Activated naive CD4-positive, alpha-beta T cell treated with anti-CD3 and anti-CD28 coated beads, Interleukin-2, amount 50 U/mL, for 24 hours (primary cell): Measurements from ENCODE around the gene ZFP36L1.
"Not testable (repeated sequence)": the region's sequence is repeated elsewhere in the genome, so short reads cannot be mapped to it uniquely, and the experiment has no call there.

ENCODE experiments used
- H3K27ac Mint-ChIP-seq: one replicate; pipeline ENCODE4 v1.8.0; 2021; ENCODE audit warnings: mild to moderate bottlenecking, mixed read lengths
- H3K27me3 Mint-ChIP-seq: one replicate; pipeline ENCODE4 v1.8.0; 2021; ENCODE audit warnings: mixed read lengths
- H3K36me3 Mint-ChIP-seq: one replicate; pipeline ENCODE4 v1.8.0; 2021; ENCODE audit warnings: mixed read lengths
- H3K4me1 Mint-ChIP-seq: one replicate; pipeline ENCODE4 v1.8.0; 2021; ENCODE audit warnings: mixed read lengths
- H3K4me3 Mint-ChIP-seq: one replicate; pipeline ENCODE4 v1.8.0; 2021; ENCODE audit warnings: mild to moderate bottlenecking, mixed read lengths
- H3K9me3 Mint-ChIP-seq: one replicate; pipeline ENCODE4 v1.8.0; 2021; ENCODE audit warnings: mixed read lengths

ZFP36L1 gene

GRCh38 chr14:68770051-68770450, 22.8 kb downstream of the ZFP36L1 start:
- no peaks in the 10 kb centered on the region for H3K27me3 Mint-ChIP-seq
- H3K9me3 Mint-ChIP-seq: no peaks in the 10 kb centered on the region
- H3K4me1 Mint-ChIP-seq: peaks cover 70% of the 10 kb centered on the region
- no peaks in the 10 kb centered on the region for H3K36me3 Mint-ChIP-seq
- peak overlapping the region; percentile 31 for H3K27ac Mint-ChIP-seq
- H3K4me3 Mint-ChIP-seq: no peak overlapping the region

- H3K36me3 Mint-ChIP-seq: no peaks in the 10 kb centered on the region
- no peak overlapping the region for H3K4me3 Mint-ChIP-seq
- H3K27me3 Mint-ChIP-seq: no peaks in the 10 kb centered on the region
- no peaks in the 10 kb centered on the region for H3K9me3 Mint-ChIP-seq
- peaks cover 61% of the 10 kb centered on the region for H3K4me1 Mint-ChIP-seq
- no peak overlapping the region for H3K27ac Mint-ChIP-seq
Measured at GRCh38 chr14:68768316-68768715, 24.6 kb downstream of the ZFP36L1 start.

- H3K27ac Mint-ChIP-seq: peak overlapping the region; percentile 30
- peaks cover 52% of the 10 kb centered on the region for H3K4me1 Mint-ChIP-seq
- no peaks in the 10 kb centered on the region for H3K9me3 Mint-ChIP-seq
Measured at GRCh38 chr14:68767248-68767645, 25.6 kb downstream of the ZFP36L1 start.

GRCh38 chr14:68766299-68767247, 26.3 kb downstream of the ZFP36L1 start:
- H3K36me3 Mint-ChIP-seq: no peaks in the 10 kb centered on the region
- H3K4me3 Mint-ChIP-seq: no peak overlapping the region
- no peaks in the 10 kb centered on the region for H3K9me3 Mint-ChIP-seq
- no peaks in the 10 kb centered on the region for H3K27me3 Mint-ChIP-seq
- H3K4me1 Mint-ChIP-seq: peaks cover 45% of the 10 kb centered on the region
- no peak overlapping the region for H3K27ac Mint-ChIP-seq

More at GRCh38 chr14:68767248-68767645, 25.6 kb downstream of the ZFP36L1 start:
- H3K4me3 Mint-ChIP-seq: no peak overlapping the region
- H3K27me3 Mint-ChIP-seq: no peaks in the 10 kb centered on the region
- H3K36me3 Mint-ChIP-seq: no peaks in the 10 kb centered on the region

GRCh38 chr14:68763843-68764242, 29.0 kb downstream of the ZFP36L1 start:
- H3K27me3 Mint-ChIP-seq, H3K9me3 Mint-ChIP-seq, H3K36me3 Mint-ChIP-seq, H3K4me3 Mint-ChIP-seq, H3K27ac Mint-ChIP-seq: not testable (repeated sequence)
- peaks cover 28% of the 10 kb centered on the region for H3K4me1 Mint-ChIP-seq

GRCh38 chr14:68762953-68763764, 29.7 kb downstream of the ZFP36L1 start:
- H3K4me1 Mint-ChIP-seq: peaks cover 31% of the 10 kb centered on the region
- H3K36me3 Mint-ChIP-seq: no peaks in the 10 kb centered on the region
- no peak overlapping the region for H3K27ac Mint-ChIP-seq
- no peak overlapping the region for H3K4me3 Mint-ChIP-seq
- no peaks in the 10 kb centered on the region for H3K9me3 Mint-ChIP-seq
- no peaks in the 10 kb centered on the region for H3K27me3 Mint-ChIP-seq

GRCh38 chr14:68761391-68761790, 31.5 kb downstream of the ZFP36L1 start:
- H3K27me3 Mint-ChIP-seq: no peaks in the 10 kb centered on the region
- no peaks in the 10 kb centered on the region for H3K9me3 Mint-ChIP-seq
- peaks cover 32% of the 10 kb centered on the region for H3K4me1 Mint-ChIP-seq
- H3K4me3 Mint-ChIP-seq: no peak overlapping the region
- no peak overlapping the region for H3K27ac Mint-ChIP-seq
- no peaks in the 10 kb centered on the region for H3K36me3 Mint-ChIP-seq

- Mint-ChIP-seq H3K27ac (no peak overlapping the region), H3K9me3 (no peaks in the 10 kb centered on the region), H3K4me3 (no peak overlapping the region), H3K27me3 (no peaks in the 10 kb centered on the region), H3K4me1 (peaks cover 32% of the 10 kb centered on the region), H3K36me3 (no peaks in the 10 kb centered on the region)
Measured at GRCh38 chr14:68760761-68761160, 32.1 kb downstream of the ZFP36L1 start.

GRCh38 chr14:68759937-68760336, 32.9 kb downstream of the ZFP36L1 start:
- Mint-ChIP-seq H3K4me1 (peaks cover 25% of the 10 kb centered on the region), H3K36me3 (no peaks in the 10 kb centered on the region), H3K4me3 (no peak overlapping the region), H3K9me3 (no peaks in the 10 kb centered on the region), H3K27me3 (no peaks in the 10 kb centered on the region), H3K27ac (no peak overlapping the region)

- peaks cover 19% of the 10 kb centered on the region for H3K4me1 Mint-ChIP-seq
- no peaks in the 10 kb centered on the region for H3K27me3 Mint-ChIP-seq
- no peak overlapping the region for H3K27ac Mint-ChIP-seq
- no peak overlapping the region for H3K4me3 Mint-ChIP-seq
- H3K9me3 Mint-ChIP-seq: no peaks in the 10 kb centered on the region
- H3K36me3 Mint-ChIP-seq: no peaks in the 10 kb centered on the region
Measured at GRCh38 chr14:68759017-68759560, 33.8 kb downstream of the ZFP36L1 start.

- no peaks in the 10 kb centered on the region for H3K27me3 Mint-ChIP-seq
- H3K36me3 Mint-ChIP-seq: no peaks in the 10 kb centered on the region
- H3K4me3 Mint-ChIP-seq: no peak overlapping the region
- no peak overlapping the region for H3K27ac Mint-ChIP-seq
- peaks cover 19% of the 10 kb centered on the region for H3K4me1 Mint-ChIP-seq
- H3K9me3 Mint-ChIP-seq: no peaks in the 10 kb centered on the region
Measured at GRCh38 chr14:68758301-68758700, 34.6 kb downstream of the ZFP36L1 start.

GRCh38 chr14:68757618-68758081, 35.2 kb downstream of the ZFP36L1 start:
- Mint-ChIP-seq H3K4me3 (no peak overlapping the region), H3K27ac (no peak overlapping the region), H3K36me3 (no peaks in the 10 kb centered on the region), H3K4me1 (peaks cover 19% of the 10 kb centered on the region), H3K27me3 (no peaks in the 10 kb centered on the region), H3K9me3 (no peaks in the 10 kb centered on the region)

GRCh38 chr14:68756734-68757133, 36.1 kb downstream of the ZFP36L1 start:
- H3K27me3 Mint-ChIP-seq: no peaks in the 10 kb centered on the region
- no peaks in the 10 kb centered on the region for H3K9me3 Mint-ChIP-seq
- no peak overlapping the region for H3K4me3 Mint-ChIP-seq
- peaks cover 23% of the 10 kb centered on the region for H3K4me1 Mint-ChIP-seq
- H3K27ac Mint-ChIP-seq: no peak overlapping the region
- no peaks in the 10 kb centered on the region for H3K36me3 Mint-ChIP-seq

- peak overlapping the region; percentile 32 for H3K27ac Mint-ChIP-seq
- H3K36me3 Mint-ChIP-seq: no peaks in the 10 kb centered on the region
- H3K4me3 Mint-ChIP-seq: no peak overlapping the region
- H3K27me3 Mint-ChIP-seq: no peaks in the 10 kb centered on the region
- H3K9me3 Mint-ChIP-seq: no peaks in the 10 kb centered on the region
- peaks cover 23% of the 10 kb centered on the region for H3K4me1 Mint-ChIP-seq
Measured at GRCh38 chr14:68756000-68756481, 36.8 kb downstream of the ZFP36L1 start.

- H3K36me3 Mint-ChIP-seq: no peaks in the 10 kb centered on the region
- no peaks in the 10 kb centered on the region for H3K9me3 Mint-ChIP-seq
- no peak overlapping the region for H3K4me3 Mint-ChIP-seq
- no peak overlapping the region for H3K27ac Mint-ChIP-seq
- no peaks in the 10 kb centered on the region for H3K27me3 Mint-ChIP-seq
- peaks cover 27% of the 10 kb centered on the region for H3K4me1 Mint-ChIP-seq
Measured at GRCh38 chr14:68755016-68755353, 37.9 kb downstream of the ZFP36L1 start.
